Left kidney (tissue), 8 donors: ENCODE data around the gene IQCF2. TPM values are rescaled to one million over a fixed set of nuclear protein-coding genes. Genes with fewer than 3 reads are reported as not detected.
"Not testable (repeated sequence)": the region's sequence is repeated elsewhere in the genome, so short reads cannot be mapped to it uniquely, and the experiment has no call there.

Experiments
- DNase-seq: peaks from one replicate; pipeline ENCODE4 v3.0.0-alpha.2; 2013
- long read RNA-seq, 8 donors: transcript quantifications; one replicate each; lab custom pipeline, GENCODE V29; 2026
- polyA plus RNA-seq: library from polyadenylated mRNA; unstranded; fragments of 120-200 nt; gene quantifications from one replicate; pipeline ENCODE4 v1.2.1, GENCODE V29; 2013; ENCODE audit not compliant: insufficient read length

IQCF2 gene
- not detected for polyA plus RNA-seq
- long read RNA-seq, donor 1, result 0 reads
- long read RNA-seq, donor 2, result 0 reads
- long read RNA-seq, donor 3, result 0 reads
- long read RNA-seq, donor 4, result 0 reads
- long read RNA-seq, donor 5, result 0 reads
- long read RNA-seq, donor 6, result 0 reads
- long read RNA-seq, donor 7, result 0 reads
- long read RNA-seq, donor 8, result 0 reads

DNA sequence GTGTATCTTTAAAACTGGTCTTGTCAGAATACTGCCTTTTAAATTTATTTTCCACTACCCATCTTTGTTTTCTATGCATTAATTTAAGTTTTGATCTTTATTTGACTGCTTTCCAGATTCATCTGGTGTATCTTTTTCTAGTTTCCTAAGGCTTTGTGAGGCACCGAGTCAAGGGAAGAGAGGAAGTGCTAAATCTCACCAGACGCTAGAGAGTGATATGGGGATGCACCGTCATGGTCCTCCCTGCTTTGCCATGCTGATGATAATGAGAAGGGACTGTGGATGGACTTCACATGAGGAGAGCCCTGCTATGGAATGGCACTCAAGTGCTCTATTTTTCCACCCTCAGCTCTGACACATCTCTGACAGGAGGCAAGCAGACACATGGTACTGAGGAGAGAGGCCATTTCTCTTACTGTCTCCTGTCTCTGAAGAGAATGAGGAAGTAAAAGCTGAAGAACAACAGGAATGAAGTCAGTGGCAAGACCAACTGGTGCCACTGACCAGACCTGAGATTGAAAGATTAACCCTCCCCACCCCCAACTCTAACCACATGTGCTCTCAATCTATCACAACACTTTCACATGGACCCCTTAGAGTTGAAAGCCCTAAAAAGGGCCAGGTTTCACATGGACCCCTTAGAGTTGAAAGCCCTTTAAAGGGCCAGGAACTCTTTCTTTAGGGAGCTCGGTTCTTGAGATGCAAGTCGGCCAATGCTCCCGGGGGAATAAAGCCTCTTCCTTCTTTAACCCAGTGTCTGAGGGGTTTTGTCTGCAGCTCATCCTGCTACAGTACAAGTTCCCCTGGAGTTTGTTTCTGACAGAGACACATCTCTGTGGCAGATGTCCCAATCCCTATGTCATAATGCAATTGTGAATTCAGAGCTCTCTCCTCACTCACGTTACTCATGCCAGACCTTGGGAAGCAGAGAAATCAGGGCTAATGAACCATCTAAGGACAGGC, at the start of gene IQCF2:
Gene IQCF2, plus strand, starts transcription at position 913 of the 963 bp plus-strand sequence. CDS start 52 bp downstream, outside the sequence.
- DNase-seq, result no peak

DNA sequence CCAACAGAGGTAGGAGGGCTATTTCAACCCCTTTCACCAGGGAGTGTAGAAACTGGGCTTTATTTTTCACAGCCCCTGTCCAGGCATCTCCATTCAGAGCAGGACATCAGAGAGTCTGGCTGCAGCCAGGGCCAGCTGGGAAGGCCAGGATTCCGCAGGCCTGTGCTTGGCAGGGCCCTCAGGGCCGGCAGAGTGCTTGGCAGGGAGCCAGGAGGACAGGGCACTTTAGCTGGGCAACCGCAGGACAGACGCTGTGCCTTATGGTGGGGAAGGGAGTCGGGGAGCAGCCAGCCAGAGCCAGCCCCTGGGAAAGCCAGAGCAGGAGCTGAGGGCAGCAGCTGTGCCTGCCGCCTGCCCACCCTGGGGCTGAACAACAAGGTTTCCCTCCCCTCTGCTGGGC, 47.9 kb upstream of the IQCF2 start:
- no peak for DNase-seq

DNA sequence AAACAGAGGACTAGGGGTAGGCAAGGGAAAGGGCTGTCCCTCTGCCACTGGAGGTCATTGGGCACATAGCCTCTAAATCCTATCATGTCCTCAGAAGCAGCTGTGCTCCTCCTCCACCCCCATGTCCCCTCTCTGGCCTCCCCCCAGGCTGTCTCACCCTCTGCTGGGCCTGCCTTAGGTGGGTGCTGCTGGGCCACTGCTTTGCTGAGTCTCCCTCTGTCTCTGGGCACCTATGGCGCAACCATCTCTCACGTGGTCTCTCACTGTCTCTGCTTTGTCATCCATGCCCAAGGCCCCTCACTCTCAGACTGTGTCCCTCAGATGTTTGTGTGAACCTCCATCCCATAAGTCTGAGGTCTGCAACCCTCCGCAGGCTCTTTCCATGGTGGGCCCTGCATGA, 47.4 kb upstream of the IQCF2 start:
- no peak for DNase-seq

DNA sequence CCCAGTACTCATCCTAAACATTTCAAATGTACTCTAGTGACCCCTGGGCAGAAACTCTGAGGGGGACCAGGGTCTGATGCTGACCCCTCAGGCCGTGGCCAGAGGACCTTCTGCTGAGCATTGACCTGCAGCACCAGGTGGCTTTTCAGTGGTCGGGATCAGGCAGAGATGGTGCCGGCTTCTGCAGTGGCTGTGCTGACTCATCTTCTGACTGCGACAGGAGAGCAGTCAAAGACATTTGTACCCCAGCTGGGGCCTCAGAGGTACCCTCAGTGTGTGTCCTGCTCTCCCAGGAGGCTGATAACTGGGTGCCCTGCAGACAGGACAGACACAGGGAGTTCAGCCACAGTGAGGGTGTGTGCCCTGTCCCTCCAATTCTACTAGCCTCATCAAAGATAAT, 45.8 kb upstream of the IQCF2 start:
- DNase-seq, result no peak

DNA sequence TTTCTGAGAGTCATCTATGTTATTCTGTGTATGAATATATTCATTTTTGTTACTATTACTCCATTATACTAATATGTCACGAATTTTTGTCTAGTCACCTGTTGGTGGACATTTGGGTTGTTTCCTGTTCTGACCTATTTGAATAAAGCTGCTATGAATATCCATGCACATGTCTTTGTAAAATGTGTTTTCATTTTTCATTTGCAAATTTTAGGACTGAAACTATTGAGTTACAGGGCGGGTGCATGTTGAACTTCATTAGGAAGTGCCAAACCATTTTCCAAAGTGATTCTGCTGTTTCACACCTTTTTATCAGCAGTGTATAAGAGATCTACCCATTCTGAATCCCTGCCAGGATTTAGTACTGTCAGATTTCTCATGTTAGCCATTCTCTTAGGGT, 44.7 kb upstream of the IQCF2 start:
- DNase-seq, result no peak

DNA sequence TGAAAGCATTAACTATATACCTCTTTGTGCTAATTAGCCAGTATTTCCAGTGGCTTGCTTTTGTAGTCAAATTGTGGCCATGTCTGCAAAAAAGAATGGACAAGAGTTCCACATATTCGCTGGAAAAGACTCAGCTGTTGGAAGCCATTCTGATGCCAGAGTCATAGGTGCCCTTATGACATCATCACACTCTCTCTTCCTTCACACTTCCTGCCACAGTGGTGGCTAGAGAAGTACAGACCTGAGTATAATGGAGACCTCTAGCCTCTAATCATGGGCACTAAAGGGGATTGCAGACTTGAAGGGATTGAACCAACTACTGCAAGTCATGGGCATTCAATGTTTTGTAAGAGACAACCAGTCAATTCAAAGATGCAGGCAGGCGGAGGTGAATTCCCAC, 44.0 kb upstream of the IQCF2 start:
- DNase-seq, result no peak

DNA sequence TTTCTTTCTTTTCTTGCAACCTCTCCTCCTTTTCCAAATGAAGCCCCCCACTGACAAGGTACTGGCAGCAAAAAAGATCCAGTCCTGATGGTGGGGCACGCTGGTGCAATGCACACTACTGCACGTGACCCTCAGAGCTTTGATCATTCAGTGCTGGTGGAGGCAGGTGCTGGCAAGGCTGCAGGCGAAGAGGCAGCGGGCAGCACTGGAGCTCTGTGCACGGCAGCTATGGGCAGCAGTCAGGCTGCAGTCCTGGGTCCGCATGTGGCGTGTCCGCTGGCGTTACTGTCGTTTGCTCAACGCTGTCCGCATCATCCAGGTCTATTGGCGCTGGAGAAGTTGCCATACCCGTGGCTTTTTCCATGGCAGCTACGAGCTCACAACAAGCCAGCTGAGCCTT, 42.3 kb upstream of the IQCF2 start:
- DNase-seq, result no peak

DNA sequence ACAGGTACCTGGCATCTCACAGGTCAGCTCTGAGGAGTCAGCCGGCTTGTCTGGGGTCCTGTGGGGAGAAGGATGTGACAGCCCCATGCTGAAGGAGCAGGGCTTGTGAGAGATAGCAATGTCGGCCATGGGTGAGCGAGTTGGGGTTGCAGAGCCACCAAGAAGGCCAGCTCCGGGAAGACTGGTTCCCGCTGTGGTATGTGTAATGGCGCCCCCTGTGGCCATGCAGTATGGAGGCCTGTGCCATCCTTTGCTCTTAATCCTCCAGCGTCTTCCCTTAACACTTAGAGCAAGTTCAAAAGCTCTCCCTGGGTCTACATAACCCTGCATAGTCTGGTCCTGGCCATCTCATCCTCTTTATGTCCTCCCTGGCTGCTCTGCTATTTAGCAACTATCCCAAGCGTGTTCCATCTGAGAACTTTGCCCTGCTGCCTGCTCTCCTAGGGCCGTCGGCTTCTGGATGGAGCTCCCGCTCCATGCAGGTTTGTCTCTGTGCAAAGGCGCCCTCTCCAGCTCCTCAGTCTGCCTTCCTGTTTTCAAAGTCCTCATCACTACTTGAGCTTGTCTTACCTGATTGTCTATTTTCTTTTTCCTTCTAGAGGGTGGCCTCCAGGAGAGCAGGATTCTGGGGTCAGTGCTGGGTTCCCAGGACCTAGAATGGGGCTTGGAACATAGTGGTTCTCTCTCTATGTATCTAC, 41.6 kb upstream of the IQCF2 start:
- DNase-seq, result no peak

DNA sequence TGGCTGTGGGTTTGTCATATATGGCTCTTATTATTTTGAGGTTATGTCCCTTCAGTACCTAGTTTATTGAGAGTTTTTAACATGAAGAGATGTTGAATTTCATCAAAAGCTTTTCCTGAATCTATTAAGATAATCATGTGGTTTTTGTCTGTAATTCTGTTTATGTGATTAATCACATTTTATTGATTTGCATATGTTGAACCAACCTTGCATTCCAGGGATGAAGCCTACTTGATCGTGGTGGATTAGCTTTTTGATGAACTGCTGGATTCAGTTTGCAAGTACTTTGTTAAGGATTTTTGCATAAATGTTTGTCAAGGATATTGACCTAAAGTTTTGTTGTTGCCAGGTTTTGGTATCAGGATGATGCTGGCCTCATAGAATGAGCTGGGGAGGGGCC, 33.1 kb upstream of the IQCF2 start:
- no peak for DNase-seq

DNA sequence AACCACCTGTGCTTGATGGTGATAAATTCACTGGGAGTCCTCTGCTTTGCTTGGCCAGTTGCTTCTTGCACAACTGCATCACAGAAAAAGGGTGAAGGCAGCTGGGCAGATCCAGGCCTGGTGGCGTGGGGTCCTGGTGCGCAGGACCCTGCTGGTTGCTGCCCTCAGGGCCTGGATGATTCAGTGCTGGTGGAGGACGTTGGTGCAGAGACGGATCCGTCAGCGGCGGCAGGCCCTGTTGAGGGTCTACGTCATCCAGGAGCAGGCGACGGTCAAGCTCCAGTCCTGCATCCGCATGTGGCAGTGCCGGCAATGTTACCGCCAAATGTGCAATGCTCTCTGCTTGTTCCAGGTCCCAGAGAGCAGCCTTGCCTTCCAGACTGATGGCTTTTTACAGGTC, 31.1 kb upstream of the IQCF2 start:
- DNase-seq, result no peak

DNA sequence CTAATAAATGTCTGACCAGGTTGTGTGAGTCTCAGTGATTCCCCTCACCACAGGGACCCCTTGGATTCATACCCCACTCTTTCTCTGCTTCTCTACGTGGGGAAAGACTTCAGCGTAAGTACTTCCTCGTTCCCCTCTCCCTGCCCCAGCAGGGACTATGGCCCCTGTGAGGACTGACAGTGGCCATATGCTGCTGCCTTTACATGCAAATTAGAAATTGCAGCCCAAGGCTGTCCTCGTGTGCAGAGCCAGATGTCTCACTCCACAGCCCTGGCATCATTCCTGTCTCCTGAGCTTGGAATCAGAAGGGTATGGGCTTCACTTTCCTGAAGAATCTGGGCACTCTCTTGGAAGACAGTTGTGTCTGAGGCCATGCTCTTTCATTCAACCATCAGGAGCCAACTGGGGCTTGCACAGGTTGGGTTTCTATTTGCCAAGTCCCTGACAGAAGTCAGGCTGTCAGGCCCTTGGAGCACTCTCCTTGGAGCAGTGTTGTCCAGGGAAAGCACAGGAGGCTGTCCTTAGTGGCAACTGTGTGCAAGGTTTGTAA, 30.5 kb upstream of the IQCF2 start:
- DNase-seq, result no peak

DNA sequence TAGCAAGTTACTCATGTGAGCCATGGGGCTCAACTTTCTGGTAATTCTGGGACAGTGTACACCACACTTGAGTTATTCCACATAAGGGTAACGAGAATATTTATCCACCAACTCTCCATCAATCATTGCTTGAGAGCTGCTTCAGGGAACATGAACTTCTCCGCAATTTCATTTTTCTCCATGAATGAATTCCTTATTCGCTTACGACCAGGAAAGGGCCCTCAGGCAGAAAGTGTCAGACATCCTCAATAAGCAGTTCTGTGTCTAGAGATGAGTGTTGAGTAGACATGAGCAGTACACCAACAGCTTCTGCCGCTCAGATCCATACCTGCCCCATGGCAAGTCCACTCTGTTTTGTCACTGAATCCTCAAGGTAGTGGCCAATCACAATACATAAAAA, 24.8 kb upstream of the IQCF2 start:
- no peak for DNase-seq

DNA sequence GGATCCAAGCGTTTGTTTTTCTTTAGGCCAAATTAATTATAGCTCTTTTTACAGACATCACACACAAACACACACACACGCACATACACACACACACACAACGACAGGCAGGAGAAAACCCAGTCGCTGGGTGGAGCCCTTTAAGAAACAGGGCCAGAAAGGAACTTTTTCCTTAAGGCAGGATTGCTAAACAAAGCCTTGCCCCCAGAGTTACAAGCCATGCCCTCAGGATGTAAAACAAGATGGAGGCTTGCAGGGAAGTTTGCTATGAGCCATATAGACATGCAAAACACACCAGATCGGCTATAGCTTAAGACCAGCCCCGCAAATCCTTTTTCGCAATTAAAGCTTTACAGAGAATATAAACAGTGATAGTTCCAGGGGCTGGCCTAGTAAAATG, 16.3 kb upstream of the IQCF2 start:
- no peak for DNase-seq

DNA sequence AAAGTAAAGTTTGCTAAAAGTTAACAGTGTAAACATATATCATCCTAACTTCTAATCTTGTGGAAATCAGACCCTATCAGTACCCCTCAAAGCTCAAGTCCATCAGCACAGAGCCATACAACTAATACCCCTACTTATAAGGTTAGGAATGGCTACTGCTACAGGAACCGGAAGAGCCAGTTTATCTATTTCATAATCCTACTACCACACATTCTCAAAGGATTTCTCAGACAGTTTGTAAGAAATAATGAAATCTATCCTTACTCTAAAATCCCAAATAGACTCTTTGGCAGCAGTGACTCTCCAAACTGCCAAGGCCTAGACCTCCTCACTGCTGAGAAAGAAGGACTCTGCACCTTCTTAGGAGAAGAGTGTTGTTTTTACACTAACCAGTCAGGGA, 6.0 kb upstream of the IQCF2 start:
- DNase-seq, result not testable (repeated sequence)

DNA sequence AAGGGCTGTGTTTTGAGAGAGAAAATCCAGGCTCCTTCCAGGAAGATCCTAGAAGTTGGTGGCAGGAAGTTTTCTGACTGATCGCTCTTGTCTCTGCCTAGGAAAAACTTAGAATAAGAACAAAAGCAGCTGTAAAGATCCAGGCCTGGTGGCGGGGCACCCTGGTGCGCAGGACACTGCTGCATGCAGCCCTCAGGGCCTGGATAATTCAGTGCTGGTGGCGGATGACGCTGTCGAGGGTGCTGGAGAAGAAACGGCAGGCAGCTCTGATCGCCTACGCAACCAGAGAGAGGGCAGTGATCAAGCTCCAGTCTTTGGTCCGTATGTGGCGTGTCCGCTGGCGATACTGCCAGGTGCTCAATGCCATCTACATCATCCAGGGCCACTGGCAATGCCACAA, 1.5 kb downstream of the IQCF2 start:
- DNase-seq, result no peak

DNA sequence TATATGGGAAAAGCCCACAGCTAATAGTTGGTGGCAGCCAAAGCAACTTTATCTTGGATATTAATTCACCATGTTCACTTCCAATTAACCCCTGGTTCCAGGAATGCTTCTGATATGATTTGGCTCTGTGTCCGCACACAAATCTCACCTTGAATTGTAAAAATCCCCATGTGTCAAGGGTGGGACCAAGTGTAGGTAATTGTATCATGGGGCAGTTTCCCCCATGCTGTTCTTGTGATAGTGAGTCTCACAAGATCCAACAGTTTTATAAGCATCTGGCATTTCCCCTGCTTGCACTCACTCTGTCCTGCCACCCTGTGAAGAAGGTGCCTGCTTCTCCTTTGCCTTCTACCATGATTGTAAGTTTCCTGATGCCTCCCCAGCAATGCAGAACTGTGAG, 7.5 kb downstream of the IQCF2 start:
- not testable (repeated sequence) for DNase-seq

DNA sequence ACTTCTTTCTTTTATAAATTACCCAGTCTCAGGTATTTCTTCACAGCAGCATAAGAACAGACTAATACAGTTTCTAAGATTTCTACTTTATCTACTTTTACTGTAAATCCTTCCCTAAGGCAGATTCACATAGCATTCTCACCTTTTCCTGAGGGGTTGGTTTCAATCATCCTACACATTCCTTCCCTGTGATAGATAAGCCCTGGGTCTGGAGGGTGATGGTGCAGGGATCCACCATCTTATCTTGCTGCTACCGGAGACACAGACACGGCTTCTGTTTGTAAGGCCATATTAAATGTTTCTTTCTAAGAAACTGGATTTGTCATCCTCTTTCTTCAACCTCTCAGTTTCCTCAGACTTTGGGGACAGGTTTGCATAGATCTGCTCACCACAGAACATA, 7.9 kb downstream of the IQCF2 start:
- no peak for DNase-seq

DNA sequence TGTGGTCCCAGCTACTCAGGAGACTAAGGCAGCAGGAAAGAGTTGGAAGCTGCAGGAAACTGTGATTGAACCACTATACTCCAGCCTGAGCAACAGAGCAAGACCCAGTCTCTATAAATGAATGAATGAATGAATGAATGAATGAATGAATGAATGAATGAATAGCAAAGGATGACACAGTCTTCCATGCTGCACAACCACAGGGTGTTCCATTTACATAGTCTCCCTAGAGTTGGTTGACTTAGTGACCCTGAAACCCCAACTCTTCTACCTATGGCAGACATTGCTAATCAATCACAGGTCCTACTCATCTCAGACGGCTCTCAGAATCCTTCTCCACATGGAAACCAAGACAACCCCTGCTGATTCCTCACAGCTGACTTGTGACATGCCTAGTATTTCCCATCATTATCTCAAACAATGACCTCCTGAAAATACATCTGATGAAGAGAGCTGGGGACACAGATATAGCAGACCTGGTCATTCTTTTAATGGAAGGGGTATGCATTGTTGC, 11.9 kb downstream of the IQCF2 start:
- no peak for DNase-seq

DNA sequence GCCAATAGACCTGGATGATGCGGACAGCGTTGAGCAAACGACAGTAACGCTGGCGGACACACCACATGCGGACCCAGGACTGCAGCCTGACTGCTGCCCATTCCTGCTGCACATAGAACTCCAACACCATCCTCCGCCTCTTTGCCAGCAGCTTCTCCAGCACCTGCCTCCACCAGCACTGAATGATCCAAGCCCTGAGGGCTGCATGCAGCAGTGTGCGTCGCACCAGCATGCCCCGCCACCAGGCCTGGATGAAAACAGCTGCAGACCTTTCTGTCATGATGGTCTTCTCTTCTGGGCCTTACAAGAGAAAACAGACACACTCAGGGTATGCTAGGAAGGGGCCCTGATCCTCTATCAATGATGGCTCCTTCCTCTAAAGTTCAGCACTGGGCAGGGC, 12.5 kb downstream of the IQCF2 start:
- no peak for DNase-seq

DNA sequence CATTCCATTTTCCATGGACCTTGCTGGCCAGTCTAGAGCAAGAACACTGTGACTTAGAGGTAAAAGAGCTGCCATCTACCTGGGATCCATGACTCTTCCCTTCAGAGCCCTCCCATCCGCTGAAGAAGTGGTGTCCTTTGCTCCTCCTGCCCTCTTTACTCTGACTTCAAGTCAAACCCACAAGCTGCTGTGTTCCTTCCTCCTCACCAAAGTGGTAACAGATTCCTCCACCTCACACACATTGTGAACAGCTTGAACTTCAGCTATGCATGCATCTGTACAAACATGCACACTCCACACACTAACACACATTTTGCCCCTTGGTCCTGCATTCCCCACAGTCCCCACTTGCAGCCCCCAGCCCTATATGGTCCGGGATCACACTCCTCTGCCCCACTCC, 13.0 kb downstream of the IQCF2 start:
- DNase-seq, result no peak

DNA sequence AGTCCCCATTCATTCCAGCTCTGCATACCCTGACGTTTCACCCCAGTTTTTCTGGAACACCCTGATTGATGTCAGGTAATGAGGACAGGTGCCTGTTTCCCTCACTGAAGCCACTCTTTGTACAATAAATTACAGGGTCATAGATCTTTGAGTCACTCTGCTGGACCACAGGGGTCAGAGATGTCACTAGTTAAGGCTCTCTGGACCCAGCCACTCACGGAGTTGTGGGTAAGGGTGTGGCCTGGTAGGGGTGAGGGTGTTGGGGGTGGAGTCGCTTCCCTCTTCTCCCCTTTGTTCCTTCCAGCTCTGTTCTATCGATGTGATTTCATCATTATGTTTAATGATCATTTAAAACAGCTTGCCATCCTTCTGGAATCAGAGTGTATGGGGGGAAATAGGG, 13.5 kb downstream of the IQCF2 start:
- no peak for DNase-seq

DNA sequence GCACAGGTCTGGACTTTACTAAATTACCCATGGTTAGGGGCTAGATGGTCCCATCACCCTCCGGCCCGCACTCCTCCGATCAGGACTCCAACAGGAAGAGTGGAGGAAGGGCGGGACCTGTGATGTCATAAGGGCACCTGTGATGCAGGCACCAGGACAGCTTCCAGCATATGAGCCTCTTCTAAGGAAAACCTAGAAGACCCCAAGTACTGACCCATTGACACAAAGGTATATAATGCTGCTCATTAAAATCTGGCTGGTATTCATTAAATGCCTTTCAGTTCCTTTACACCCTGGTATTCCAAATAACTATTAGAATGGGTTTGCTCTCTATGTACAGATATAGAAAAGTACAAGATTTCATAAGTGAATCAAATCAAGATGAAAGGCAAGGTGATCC, 14.1 kb downstream of the IQCF2 start, which contains the start of gene IQCF5:
Gene IQCF5, minus strand, starts transcription at position 101 of the 400 bp plus-strand sequence. Its CDS starts 70 bp downstream, at position 31.
- no peak for DNase-seq
